Stimulated activated CD8-positive, alpha-beta memory T cell treated with anti-CD3 and anti-CD28 coated beads, Interleukin-15, amount 100 ng/mL, for 24 hours (primary cell): ENCODE measurements around the gene ALKAL2.

Experiments
- DNase-seq: peaks from one replicate; pipeline ENCODE4 v3.0.0-alpha.2; 2020; ENCODE audit warnings: low read depth

The ALKAL2 gene

DNA sequence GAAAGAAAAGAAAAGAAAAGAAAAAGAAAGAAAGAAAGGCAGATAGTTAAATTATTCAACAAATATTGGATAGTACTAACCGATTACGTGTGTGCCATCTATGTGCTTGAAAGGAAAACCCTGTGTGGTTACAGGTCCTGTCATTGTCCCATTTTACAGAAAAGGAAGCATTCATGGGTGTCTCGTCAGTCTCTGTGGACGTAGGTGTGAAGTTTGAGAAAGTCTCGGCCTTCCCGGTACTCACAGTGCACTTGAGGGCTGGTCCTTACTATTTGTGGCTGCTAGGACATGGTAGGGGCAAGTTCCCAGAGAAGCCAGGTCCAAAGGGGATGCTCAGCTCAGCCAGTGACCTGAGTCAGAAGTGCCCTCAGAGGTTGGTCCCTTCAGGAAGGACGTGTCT lies 43.3 kb downstream of the ALKAL2 start:
- no peak for DNase-seq

DNA sequence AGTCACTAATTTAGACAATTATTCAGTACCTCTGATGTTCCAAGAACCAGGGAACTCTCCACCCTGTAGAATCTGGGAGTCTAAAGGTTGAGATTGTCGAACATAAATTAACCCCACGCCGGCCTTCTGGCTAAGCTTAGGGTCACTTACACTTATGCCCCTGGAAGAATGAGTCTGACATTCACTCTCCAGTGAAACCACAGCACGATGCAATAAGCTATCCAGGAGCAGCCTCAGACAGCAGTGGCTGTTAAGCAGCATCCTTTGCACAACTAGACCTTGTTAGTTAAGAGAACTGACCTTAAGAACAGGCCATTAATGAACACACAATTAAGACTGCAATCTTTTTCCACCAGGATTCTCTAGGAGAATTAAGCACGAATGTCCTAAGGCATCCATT lies 49.0 kb downstream of the ALKAL2 start:
- no peak for DNase-seq

DNA sequence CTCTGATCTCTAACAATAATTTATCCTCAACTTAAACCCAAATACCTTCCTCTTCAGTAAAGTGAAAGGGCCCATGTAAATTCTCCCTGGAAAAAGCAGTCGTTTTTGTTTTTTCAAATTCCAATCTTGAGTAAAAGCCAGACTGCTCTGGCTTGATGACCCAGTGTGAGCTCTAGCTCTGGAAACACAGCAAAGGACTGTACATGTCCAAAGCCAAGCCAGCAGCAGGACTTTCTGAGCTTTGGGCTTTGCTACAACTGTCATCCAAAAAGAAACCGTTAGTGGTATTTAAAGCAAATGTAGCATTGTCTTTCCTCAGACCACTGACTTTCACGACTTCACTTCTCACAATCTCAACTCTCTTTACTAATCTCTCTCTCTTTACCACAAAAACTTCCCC lies 49.5 kb downstream of the ALKAL2 start:
- no peak for DNase-seq

DNA sequence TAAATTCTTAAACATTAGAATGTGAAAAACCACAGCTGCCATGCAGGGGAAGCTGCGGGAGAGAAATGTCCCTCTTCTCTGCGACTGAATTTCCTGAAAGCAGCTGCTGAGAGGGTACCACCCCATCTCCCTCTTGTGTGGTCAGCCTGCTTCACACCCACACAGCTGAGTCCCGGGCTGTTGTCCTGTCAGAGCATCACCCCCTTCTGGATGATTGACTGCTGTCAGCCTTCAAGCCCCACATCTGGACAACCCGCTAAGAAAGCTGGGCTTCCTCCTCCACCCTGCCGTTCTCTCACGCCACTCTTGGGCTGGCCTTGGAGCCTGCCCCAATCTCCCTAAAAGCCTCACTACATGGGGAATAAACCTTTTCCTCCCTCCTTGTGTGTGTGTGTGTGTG lies 50.0 kb downstream of the ALKAL2 start:
- DNase-seq, result no peak

DNA sequence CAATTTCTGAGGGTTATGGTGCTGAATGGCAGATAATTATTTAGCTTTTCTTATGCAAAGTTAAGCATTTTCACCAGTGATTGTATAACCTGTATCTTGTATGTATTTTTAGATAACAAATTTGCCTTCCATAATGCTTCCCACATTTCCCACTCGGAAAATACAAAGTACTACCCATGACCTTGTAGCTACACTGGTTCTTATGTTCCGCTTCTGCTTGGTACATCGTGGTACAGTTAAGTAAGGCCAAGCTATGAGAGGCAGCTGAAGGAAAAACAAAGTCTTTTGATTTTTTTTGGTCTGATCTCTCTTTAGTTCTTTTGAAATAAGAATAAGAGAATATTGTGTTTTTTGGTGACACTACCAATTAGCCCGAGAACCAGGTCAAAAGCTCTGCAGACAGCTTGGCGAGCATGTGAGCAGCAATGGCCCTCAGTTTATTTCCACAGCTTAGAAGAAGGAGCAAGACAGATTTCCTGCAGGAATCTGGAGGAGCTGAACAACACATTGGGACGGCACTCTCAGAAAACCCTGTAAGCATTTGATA lies 50.8 kb downstream of the ALKAL2 start:
- no peak for DNase-seq

DNA sequence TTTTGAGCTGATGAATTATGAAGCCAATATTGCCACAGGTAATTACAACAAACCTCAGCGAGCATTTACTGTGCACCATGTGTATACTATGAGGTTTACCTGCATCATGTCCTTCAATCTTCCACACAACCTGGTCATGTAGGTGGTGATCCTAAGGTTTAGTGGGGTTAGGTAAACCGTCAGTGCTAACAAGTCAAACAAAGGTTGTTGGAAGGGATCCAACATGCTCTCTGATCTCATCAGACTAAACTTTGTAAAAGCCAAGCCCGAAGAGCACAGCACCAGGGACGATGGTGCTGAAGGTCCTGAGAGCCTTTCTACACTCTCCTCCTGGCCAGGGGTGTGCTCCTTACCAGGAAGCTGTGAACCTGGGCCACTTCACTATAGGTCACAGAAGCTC lies 53.5 kb downstream of the ALKAL2 start:
- no peak for DNase-seq

DNA sequence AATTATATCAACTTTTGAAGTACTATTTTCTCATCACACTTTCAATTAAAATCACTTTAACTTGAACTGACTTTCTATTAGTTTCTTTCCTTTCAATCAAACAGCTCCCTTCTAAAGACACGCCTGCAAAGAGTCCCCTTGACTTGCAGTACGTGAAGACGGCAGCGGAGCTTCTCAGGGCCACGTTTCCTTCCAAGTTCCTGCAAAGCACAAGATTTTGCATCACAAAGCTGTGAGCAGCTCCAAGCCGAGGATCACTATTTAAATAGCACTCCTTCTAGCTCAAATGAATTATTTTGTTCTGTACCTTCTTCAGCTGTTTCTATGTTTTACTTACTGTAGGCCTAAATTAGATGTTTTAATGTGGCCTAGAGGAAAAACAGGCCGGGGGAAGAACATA lies 54.9 kb downstream of the ALKAL2 start:
- no peak for DNase-seq

DNA sequence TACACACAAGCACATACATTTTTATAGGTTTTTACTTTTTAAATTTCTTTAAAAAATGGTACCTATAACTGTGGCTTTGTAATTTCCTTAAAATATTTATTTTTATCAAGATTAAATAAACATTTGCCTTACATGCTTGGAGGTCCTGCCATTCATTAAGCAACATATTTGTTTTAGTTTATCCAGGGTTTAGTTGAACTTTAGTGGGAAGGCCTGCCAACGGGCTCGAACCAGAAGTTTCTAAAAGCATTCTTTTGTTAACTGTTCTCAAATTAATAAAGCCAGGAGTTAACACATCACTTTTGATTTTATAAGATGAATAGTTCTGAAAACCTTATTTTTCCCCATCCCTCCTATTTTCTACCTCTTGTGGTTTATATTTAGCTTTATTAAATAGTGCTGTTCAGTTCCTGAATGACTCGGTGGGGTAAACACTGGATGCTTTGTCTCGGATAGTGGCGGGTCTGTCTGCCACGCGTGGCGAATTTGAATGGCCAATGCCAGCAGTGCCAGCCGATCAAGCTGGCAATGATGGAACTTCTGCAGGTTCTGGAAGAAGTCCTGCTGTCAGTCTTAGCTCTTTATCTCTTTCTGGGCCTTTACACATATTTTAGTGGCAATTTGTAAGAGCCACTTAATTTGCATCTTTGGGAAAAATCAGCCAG lies 56.2 kb downstream of the ALKAL2 start:
- DNase-seq, result no peak
